ENCODE data around the gene EPAS1.
A peak's percentile ranks its signal among the peaks of the same experiment; 100 is the strongest.

EPAS1 gene

GRCh38 chr2:46296840-46297545 is at the start of gene EPAS1:
Gene EPAS1, plus strand, starts transcription at chr2:46297407. Its CDS starts 505 bp downstream, at chr2:46297912.
- Histone ChIP-seq H3K4me3 (ENCODE audit: low read depth, low read length) (peak within 1 kb of the TSS; percentile 99), H3K36me3 (ENCODE audit: insufficient read depth, low read length) (no peaks in the 10 kb centered on the region), H3K79me2 (ENCODE audit: control insufficient read depth, insufficient read depth, low read length, unreplicated experiment) (peaks cover 46% of the 10 kb centered on the region), H3K4me1 (ENCODE audit: control insufficient read depth, insufficient read depth, low read length, unreplicated experiment) (peaks cover 11% of the 10 kb centered on the region), H3K27ac (ENCODE audit: low read depth, low read length) (peak within 1 kb of the TSS; percentile 78), H2AFZ (ENCODE audit: low read length, unreplicated experiment) (peak within 1 kb of the TSS; percentile 50), H3K27me3 (ENCODE audit: insufficient read depth, low read length) (no peaks in the 10 kb centered on the region)

GRCh38 chr2:46248171-46248570 is 49.0 kb upstream of the EPAS1 start:
- no peaks in the 10 kb centered on the region for H3K27me3 ChIP-seq (ENCODE audit: insufficient read depth, low read length)

DNA sequence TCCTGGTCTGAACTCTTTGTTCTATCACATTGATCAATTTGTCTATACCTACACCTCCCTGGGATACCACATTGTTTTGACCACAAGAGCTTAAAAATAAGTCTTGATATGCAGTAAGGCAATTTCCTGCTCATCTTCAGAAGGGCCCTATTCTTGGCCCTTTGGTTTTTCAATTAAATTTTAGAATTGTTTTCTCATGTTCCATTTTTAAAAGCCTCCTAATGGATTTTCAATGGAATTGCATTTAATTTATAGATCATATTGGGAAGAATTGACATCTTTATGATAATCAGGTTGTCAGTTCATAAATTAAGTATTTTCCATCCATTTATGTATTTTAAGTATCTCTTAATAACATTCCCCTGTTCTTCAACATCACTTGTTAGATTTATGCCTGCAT is 47.6 kb upstream of the EPAS1 start:
- Histone ChIP-seq H3K36me3 (ENCODE audit: insufficient read depth, low read length) (no peaks in the 10 kb centered on the region), H3K4me3 (ENCODE audit: low read depth, low read length) (no peak overlapping the region), H3K27me3 (ENCODE audit: insufficient read depth, low read length) (no peaks in the 10 kb centered on the region), H2AFZ (ENCODE audit: low read length, unreplicated experiment) (no peak overlapping the region), H3K27ac (ENCODE audit: low read depth, low read length) (no peak overlapping the region), H3K79me2 (ENCODE audit: control insufficient read depth, insufficient read depth, low read length, unreplicated experiment) (no peaks in the 10 kb centered on the region), H3K4me1 (ENCODE audit: control insufficient read depth, insufficient read depth, low read length, unreplicated experiment) (no peaks in the 10 kb centered on the region)

More at GRCh38 chr2:46248171-46248570, 49.0 kb upstream of the EPAS1 start:
- H3K79me2 ChIP-seq (ENCODE audit: control insufficient read depth, insufficient read depth, low read length, unreplicated experiment) = no peaks in the 10 kb centered on the region
- H3K36me3 ChIP-seq (ENCODE audit: insufficient read depth, low read length) = no peaks in the 10 kb centered on the region
- no peak overlapping the region for H3K4me3 ChIP-seq (ENCODE audit: low read depth, low read length)
- H2AFZ ChIP-seq (ENCODE audit: low read length, unreplicated experiment) = no peak overlapping the region
- H3K4me1 ChIP-seq (ENCODE audit: control insufficient read depth, insufficient read depth, low read length, unreplicated experiment) = no peaks in the 10 kb centered on the region
- no peak overlapping the region for H3K27ac ChIP-seq (ENCODE audit: low read depth, low read length)

GRCh38 chr2:46252891-46253659 is 44.1 kb upstream of the EPAS1 start:
- no peaks in the 10 kb centered on the region for H3K36me3 ChIP-seq (ENCODE audit: insufficient read depth, low read length)
- no peaks in the 10 kb centered on the region for H3K4me1 ChIP-seq (ENCODE audit: control insufficient read depth, insufficient read depth, low read length, unreplicated experiment)
- no peak overlapping the region for H3K27ac ChIP-seq (ENCODE audit: low read depth, low read length)
- H3K27me3 ChIP-seq (ENCODE audit: insufficient read depth, low read length) = no peaks in the 10 kb centered on the region
- H2AFZ ChIP-seq (ENCODE audit: low read length, unreplicated experiment) = no peak overlapping the region
- H3K4me3 ChIP-seq (ENCODE audit: low read depth, low read length) = no peak overlapping the region
- H3K79me2 ChIP-seq (ENCODE audit: control insufficient read depth, insufficient read depth, low read length, unreplicated experiment) = no peaks in the 10 kb centered on the region

- Histone ChIP-seq H3K36me3 (ENCODE audit: insufficient read depth, low read length) (no peaks in the 10 kb centered on the region), H3K4me1 (ENCODE audit: control insufficient read depth, insufficient read depth, low read length, unreplicated experiment) (no peaks in the 10 kb centered on the region), H3K79me2 (ENCODE audit: control insufficient read depth, insufficient read depth, low read length, unreplicated experiment) (no peaks in the 10 kb centered on the region), H3K27ac (ENCODE audit: low read depth, low read length) (no peak overlapping the region), H3K27me3 (ENCODE audit: insufficient read depth, low read length) (no peaks in the 10 kb centered on the region), H2AFZ (ENCODE audit: low read length, unreplicated experiment) (no peak overlapping the region), H3K4me3 (ENCODE audit: low read depth, low read length) (no peak overlapping the region)
These were observed 42.7 kb upstream of the EPAS1 start for GRCh38 chr2:46254474-46254873.

GRCh38 chr2:46256563-46257142 is 40.6 kb upstream of the EPAS1 start:
- H2AFZ ChIP-seq (ENCODE audit: low read length, unreplicated experiment) = no peak overlapping the region
- H3K4me3 ChIP-seq (ENCODE audit: low read depth, low read length) = no peak overlapping the region
- no peaks in the 10 kb centered on the region for H3K4me1 ChIP-seq (ENCODE audit: control insufficient read depth, insufficient read depth, low read length, unreplicated experiment)
- H3K27me3 ChIP-seq (ENCODE audit: insufficient read depth, low read length) = no peaks in the 10 kb centered on the region
- H3K36me3 ChIP-seq (ENCODE audit: insufficient read depth, low read length) = no peaks in the 10 kb centered on the region
- no peaks in the 10 kb centered on the region for H3K79me2 ChIP-seq (ENCODE audit: control insufficient read depth, insufficient read depth, low read length, unreplicated experiment)
- H3K27ac ChIP-seq (ENCODE audit: low read depth, low read length) = no peak overlapping the region

GRCh38 chr2:46257476-46257875 is 39.7 kb upstream of the EPAS1 start:
- Histone ChIP-seq H2AFZ (ENCODE audit: low read length, unreplicated experiment) (no peak overlapping the region), H3K27me3 (ENCODE audit: insufficient read depth, low read length) (no peaks in the 10 kb centered on the region), H3K4me3 (ENCODE audit: low read depth, low read length) (no peak overlapping the region), H3K4me1 (ENCODE audit: control insufficient read depth, insufficient read depth, low read length, unreplicated experiment) (no peaks in the 10 kb centered on the region), H3K79me2 (ENCODE audit: control insufficient read depth, insufficient read depth, low read length, unreplicated experiment) (no peaks in the 10 kb centered on the region), H3K27ac (ENCODE audit: low read depth, low read length) (no peak overlapping the region), H3K36me3 (ENCODE audit: insufficient read depth, low read length) (no peaks in the 10 kb centered on the region)

DNA sequence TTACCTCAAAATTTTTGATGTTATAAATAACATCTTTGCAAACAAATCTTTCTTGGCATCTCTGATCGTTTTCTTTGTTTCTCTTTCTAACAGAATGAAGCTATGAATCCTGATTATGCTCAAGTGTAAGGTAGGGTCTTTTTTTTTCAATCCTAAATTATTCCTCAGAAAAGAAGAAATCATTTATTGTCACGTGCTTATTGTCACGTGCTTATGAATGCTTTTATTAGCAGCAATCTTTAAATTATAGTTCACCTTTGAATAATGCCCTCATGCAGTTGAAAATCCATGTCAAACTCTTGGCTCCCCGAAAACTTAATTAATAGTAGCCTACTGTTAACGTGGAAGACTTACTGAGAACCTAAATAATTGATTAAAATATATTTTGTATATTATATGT is 39.2 kb upstream of the EPAS1 start:
- H3K36me3 ChIP-seq (ENCODE audit: insufficient read depth, low read length) = no peaks in the 10 kb centered on the region
- no peak overlapping the region for H2AFZ ChIP-seq (ENCODE audit: low read length, unreplicated experiment)
- no peaks in the 10 kb centered on the region for H3K79me2 ChIP-seq (ENCODE audit: control insufficient read depth, insufficient read depth, low read length, unreplicated experiment)
- no peaks in the 10 kb centered on the region for H3K4me1 ChIP-seq (ENCODE audit: control insufficient read depth, insufficient read depth, low read length, unreplicated experiment)
- H3K4me3 ChIP-seq (ENCODE audit: low read depth, low read length) = no peak overlapping the region
- H3K27ac ChIP-seq (ENCODE audit: low read depth, low read length) = no peak overlapping the region
- H3K27me3 ChIP-seq (ENCODE audit: insufficient read depth, low read length) = no peaks in the 10 kb centered on the region

- H3K27me3 ChIP-seq (ENCODE audit: insufficient read depth, low read length) = no peaks in the 10 kb centered on the region
- H3K4me1 ChIP-seq (ENCODE audit: control insufficient read depth, insufficient read depth, low read length, unreplicated experiment) = no peaks in the 10 kb centered on the region
- no peak overlapping the region for H3K4me3 ChIP-seq (ENCODE audit: low read depth, low read length)
- no peaks in the 10 kb centered on the region for H3K79me2 ChIP-seq (ENCODE audit: control insufficient read depth, insufficient read depth, low read length, unreplicated experiment)
- no peaks in the 10 kb centered on the region for H3K36me3 ChIP-seq (ENCODE audit: insufficient read depth, low read length)
- no peak overlapping the region for H2AFZ ChIP-seq (ENCODE audit: low read length, unreplicated experiment)
- H3K27ac ChIP-seq (ENCODE audit: low read depth, low read length) = no peak overlapping the region
These were observed 38.0 kb upstream of the EPAS1 start for GRCh38 chr2:46258937-46259776.

DNA sequence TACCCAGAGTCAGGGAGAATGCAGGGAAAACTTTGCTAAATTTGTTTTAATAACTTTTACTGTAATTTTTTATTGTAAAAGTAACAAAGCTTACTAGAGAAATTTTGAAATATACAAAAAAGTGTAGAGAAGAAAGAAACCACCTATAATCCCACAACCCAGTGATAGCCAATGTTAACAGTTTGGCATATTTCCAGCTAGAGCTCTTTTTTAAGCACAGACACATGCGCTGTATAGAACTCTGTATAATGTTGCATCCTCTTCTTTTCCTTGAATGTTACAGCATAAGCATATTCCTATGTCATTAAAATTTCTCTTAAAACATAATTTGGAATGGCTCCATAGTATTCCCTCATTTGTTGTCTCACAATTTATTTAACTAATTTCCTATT is 37.4 kb upstream of the EPAS1 start:
- H3K4me3 ChIP-seq (ENCODE audit: low read depth, low read length) = no peak overlapping the region
- H3K27ac ChIP-seq (ENCODE audit: low read depth, low read length) = no peak overlapping the region
- no peaks in the 10 kb centered on the region for H3K79me2 ChIP-seq (ENCODE audit: control insufficient read depth, insufficient read depth, low read length, unreplicated experiment)
- H2AFZ ChIP-seq (ENCODE audit: low read length, unreplicated experiment) = no peak overlapping the region
- H3K27me3 ChIP-seq (ENCODE audit: insufficient read depth, low read length) = no peaks in the 10 kb centered on the region
- no peaks in the 10 kb centered on the region for H3K4me1 ChIP-seq (ENCODE audit: control insufficient read depth, insufficient read depth, low read length, unreplicated experiment)
- H3K36me3 ChIP-seq (ENCODE audit: insufficient read depth, low read length) = no peaks in the 10 kb centered on the region
